GM12891 (cell line): Measurements from ENCODE around the gene TBC1D4.

ENCODE experiments used
- PAX5 ChIP-seq: IDR thresholded peaks from 2 replicates; pipeline ENCODE4 v1.6.1; 2011; ENCODE audit warnings: low read length, moderate library complexity, mild to moderate bottlenecking; ENCODE audit not compliant: insufficient read depth, severe bottlenecking
- POLR2A ChIP-seq: IDR thresholded peaks from 2 replicates; pipeline ENCODE4 v1.6.1; 2011; ENCODE audit warnings: low read depth, low read length, control low read depth
- POLR2AphosphoS5 ChIP-seq: IDR thresholded peaks from 2 replicates; pipeline ENCODE4 v1.6.1; 2011; ENCODE audit warnings: low read depth, low read length, control low read depth
- SPI1 ChIP-seq: IDR thresholded peaks from 2 replicates; pipeline ENCODE4 v1.6.1; 2011; ENCODE audit warnings: low read depth, low read length, control low read depth
- TAF1 ChIP-seq: IDR thresholded peaks from 2 replicates; pipeline ENCODE4 v1.6.1; 2011; ENCODE audit warnings: low read depth, low read length, control low read depth

- no peak for TF ChIP-seq POLR2A
- no peak for TF ChIP-seq POLR2AphosphoS5
- TF ChIP-seq SPI1 = no peak
- no peak for TF ChIP-seq PAX5
- TF ChIP-seq TAF1 = no peak
These were observed 115.3 kb downstream of the TBC1D4 start for GRCh38 chr13:75366380-75367280.
